CMK (cell line): Measurements from ENCODE around the gene MPPED1.

Experiments
- DNase-seq: peaks from one replicate; pipeline ENCODE4 v3.0.0-alpha.2; 2010; ENCODE audit warnings: low read depth

The MPPED1 gene

GRCh38 chr22:43448048-43448447, 36.2 kb downstream of the MPPED1 start:
- no peak for DNase-seq

GRCh38 chr22:43449205-43449830, 37.5 kb downstream of the MPPED1 start:
- DNase-seq = no peak

- no peak for DNase-seq
Observed at GRCh38 chr22:43449831-43450225, 38.0 kb downstream of the MPPED1 start.

- no peak for DNase-seq
Observed at GRCh38 chr22:43451371-43452050, 39.7 kb downstream of the MPPED1 start.

GRCh38 chr22:43455846-43456245, 44.0 kb downstream of the MPPED1 start:
- no peak for DNase-seq

GRCh38 chr22:43457002-43457401, 45.2 kb downstream of the MPPED1 start:
- no peak for DNase-seq

GRCh38 chr22:43462701-43463100, 50.9 kb downstream of the MPPED1 start:
- no peak for DNase-seq

- no peak for DNase-seq
Observed at GRCh38 chr22:43464809-43465208, 53.0 kb downstream of the MPPED1 start.

GRCh38 chr22:43465291-43466015, 53.6 kb downstream of the MPPED1 start:
- no peak for DNase-seq

GRCh38 chr22:43466710-43467109, 54.9 kb downstream of the MPPED1 start:
- DNase-seq = no peak

GRCh38 chr22:43467216-43467940, 55.6 kb downstream of the MPPED1 start:
- DNase-seq = no peak

- no peak for DNase-seq
Observed at GRCh38 chr22:43470253-43470652, 58.4 kb downstream of the MPPED1 start.

- DNase-seq = no peak
Observed at GRCh38 chr22:43470941-43471585, 59.2 kb downstream of the MPPED1 start.

GRCh38 chr22:43471606-43472135, 59.9 kb downstream of the MPPED1 start:
- no peak for DNase-seq

GRCh38 chr22:43473031-43473430, 61.2 kb downstream of the MPPED1 start:
- DNase-seq = no peak

- no peak for DNase-seq
Observed at GRCh38 chr22:43473441-43473840, 61.6 kb downstream of the MPPED1 start.

- peak; percentile 58 for DNase-seq
Observed at GRCh38 chr22:43474161-43475101, 62.6 kb downstream of the MPPED1 start.

- DNase-seq = no peak
Observed at GRCh38 chr22:43475549-43476076, 63.8 kb downstream of the MPPED1 start.

- no peak for DNase-seq
Observed at GRCh38 chr22:43476341-43476740, 64.5 kb downstream of the MPPED1 start.
